PFSK-1 (cell line): Measurements from ENCODE around the gene CYB5D1.

Experiments
- FOXP2 ChIP-seq: optimal IDR thresholded peaks from 2 replicates; pipeline ENCODE3; 2011; ENCODE audit warnings: borderline replicate concordance, control low read depth, inconsistent platforms; ENCODE audit not compliant: insufficient read depth; ENCODE audit errors: extremely low read length, extremely low read depth
- POLR2AphosphoS5 ChIP-seq: IDR thresholded peaks from 2 replicates; pipeline ENCODE4 v1.6.1; 2012; ENCODE audit warnings: low read depth, mild to moderate bottlenecking, control low read depth, low read length, moderate library complexity

GRCh38 chr17:7875804-7876370, 18.1 kb downstream of the CYB5D1 start:
- TF ChIP-seq POLR2AphosphoS5 (no peak), FOXP2 (no peak)
